NCI-H1694 (cell line): ENCODE data around the gene TSPAN4.

ENCODE experiments used
- DNase-seq: peaks from one replicate; lab custom pipeline; 2025; lab: John Stamatoyannopoulos, UW

Gene TSPAN4

GRCh38 chr11:850775-851763, 8.4 kb downstream of the TSPAN4 start:
- no peak for DNase-seq

DNA sequence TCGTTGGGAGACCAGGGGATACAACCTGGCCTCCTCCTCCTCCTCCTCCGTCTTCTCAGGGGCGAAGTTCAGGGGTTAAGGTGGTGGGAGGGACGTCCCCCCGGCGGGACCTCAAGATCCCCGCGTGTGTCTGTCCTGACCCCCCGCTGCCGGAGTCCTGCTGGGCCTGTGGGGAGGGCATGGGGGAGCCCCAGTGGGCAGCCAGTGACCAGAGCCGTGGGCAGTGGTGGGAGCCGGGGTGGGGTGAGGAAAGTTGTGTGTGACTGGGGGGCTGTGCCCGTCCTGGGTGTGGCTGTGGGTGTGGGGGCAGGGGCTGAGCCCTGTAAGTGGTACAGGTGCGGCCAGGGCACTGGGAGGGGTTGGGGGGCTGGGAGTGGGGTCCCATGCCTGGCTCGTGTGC, 10.1 kb downstream of the TSPAN4 start:
- no peak for DNase-seq

- DNase-seq: no peak
These were observed 11.2 kb downstream of the TSPAN4 start for GRCh38 chr11:853682-854448.

GRCh38 chr11:854601-855329, 12.1 kb downstream of the TSPAN4 start:
- no peak for DNase-seq

DNA sequence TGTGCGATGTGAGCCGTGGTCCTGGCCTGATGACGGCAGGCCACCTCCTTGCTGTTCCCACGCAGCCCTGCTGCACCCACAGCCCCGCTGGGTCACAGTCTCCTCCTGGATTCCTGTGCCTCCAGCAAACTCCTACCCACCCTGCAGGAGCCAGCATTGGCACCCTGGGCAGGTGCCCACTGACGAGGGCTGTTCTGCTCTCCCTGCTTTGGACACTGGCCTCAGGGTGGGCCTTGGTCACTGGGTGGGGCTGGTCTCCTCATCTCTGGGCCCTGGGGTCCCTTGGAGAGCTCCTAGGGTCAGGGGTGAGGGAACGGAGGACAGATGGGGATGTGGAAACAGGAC, 12.7 kb downstream of the TSPAN4 start:
- DNase-seq: no peak

- no peak for DNase-seq
These were observed 13.1 kb downstream of the TSPAN4 start for GRCh38 chr11:855796-856195.

GRCh38 chr11:856397-856796, 13.7 kb downstream of the TSPAN4 start:
- DNase-seq: no peak

DNA sequence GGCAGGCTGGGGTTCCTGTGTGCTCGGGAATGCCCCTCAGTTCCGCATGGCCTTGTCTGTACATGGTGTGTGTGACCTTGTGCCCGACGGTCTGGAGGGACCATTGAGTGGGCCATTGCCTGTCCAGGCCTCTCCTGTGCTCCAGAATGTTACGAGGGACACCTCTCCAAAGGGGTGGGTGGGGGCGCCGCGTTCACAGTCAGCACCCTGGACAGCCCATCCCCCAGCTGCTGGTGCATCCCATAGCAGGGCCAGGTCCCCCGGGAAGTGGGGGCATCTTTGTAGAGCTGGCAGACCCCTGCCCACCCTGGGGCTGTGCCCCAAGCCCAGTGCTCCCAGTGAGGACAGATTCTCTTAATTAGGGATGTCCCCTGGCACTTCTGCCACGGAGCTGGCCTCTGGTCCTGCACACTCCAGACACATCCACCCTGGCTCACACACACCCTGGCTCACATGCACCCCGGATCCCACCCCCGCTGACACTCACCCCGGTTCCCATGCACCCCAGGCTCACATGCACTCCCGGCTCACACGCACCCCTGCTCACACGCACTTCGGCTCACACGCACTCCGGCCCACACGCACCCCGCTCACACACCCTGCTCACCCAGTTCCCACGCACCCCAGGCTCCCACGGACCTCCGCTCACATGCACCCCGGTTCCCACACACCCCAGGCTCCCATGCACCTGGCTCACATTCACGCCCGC, 15.6 kb downstream of the TSPAN4 start:
- no peak for DNase-seq

DNA sequence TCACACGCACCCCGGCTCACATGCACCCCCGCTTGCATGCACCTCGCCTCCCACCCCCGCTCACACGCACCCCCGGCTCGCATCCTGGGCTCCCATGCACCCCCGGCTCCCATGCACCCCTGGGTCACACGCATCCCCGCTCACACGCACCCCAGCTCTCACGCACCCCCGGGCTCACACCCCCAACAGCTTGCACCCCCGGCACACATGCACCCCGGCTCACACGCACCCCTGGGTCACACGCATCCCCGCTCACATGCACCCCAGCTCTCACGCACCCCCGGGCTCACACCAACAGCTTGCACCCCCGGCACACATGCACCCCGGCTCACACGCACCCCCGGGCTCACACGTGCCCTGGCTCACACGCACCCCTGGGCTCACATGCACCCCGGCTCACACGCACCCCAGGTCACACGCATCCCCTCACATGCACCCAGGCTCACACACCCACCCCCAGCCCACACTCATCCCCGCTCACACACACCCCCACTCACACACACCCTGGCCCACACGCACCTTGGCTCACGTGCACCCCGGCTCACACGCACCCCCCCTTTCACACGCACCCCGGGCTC, 16.2 kb downstream of the TSPAN4 start:
- DNase-seq: no peak

DNA sequence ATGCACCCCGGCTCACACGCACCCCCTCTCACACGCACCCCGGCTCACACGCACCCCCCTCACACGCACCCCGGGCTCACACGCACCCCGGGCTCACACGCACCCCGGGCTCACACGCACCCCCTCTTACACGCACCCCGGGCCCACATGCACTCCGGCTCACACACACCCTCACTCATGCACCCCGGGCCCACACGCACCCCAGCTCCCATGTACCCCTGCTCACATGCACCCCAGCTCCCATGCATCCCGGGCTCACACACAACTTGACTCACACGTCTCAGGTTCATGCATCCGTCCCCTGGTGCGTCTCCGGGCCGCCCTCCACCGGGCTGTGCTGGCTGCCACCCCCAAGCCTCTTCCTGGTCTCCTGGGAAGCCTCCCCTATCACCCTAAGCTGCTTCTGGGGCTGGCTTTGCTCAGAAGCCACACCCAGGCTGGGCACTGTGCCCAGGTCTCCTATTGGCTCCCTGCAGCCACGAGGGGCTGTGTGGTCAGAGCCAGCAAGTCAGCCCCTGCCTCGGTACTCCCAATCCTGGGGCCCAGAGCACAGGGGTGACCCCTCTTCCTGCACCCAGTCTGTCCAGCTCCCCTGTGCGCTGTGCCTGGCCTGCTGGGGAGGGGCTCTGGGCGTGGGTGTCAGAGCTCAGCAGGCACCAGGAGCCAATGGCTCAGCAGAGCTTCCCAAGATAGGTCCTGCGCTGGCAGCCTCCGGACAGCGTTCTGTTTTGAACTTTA, 16.9 kb downstream of the TSPAN4 start:
- DNase-seq: peak; percentile 78

GRCh38 chr11:860234-861104, 17.8 kb downstream of the TSPAN4 start:
- DNase-seq: no peak

DNA sequence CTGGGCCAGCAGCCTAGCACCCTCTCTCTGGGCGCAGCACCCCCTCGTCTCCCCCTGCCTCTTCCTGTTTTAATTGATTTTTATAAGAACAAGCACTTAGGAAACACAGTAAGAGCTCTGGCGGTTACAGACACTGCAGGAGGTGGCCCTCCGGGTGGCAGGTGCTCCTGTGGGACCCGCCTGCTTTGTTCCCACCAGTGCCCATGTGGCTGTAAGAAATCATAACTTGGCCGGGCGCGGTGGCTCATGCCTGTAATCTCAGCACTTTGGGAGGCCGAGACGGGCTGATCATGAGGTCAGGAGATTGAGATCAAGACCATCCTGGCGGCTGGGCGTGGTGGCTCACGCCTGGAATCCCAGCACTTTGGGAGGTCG, 18.4 kb downstream of the TSPAN4 start:
- no peak for DNase-seq

GRCh38 chr11:862081-862661, 19.5 kb downstream of the TSPAN4 start:
- no peak for DNase-seq

DNA sequence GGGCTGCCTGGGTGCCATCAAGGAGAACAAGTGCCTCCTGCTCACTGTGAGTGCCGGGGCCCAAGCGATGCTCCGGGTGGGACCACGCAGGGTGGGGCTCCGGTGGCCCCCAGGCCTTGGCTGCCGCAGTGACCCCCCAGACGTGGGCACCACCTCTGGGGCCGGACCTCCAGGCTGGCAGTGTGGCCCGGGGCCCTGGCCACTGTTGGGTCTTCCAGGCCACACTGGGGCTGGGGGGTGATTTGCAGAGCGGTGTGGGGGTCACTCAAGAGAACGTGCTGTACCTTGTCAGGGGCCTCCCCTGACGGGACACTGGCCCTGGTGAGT, 20.0 kb downstream of the TSPAN4 start:
- DNase-seq: no peak

- no peak for DNase-seq
These were observed 20.6 kb downstream of the TSPAN4 start for GRCh38 chr11:863023-863909.

GRCh38 chr11:863910-864827, 21.5 kb downstream of the TSPAN4 start:
- no peak for DNase-seq

DNA sequence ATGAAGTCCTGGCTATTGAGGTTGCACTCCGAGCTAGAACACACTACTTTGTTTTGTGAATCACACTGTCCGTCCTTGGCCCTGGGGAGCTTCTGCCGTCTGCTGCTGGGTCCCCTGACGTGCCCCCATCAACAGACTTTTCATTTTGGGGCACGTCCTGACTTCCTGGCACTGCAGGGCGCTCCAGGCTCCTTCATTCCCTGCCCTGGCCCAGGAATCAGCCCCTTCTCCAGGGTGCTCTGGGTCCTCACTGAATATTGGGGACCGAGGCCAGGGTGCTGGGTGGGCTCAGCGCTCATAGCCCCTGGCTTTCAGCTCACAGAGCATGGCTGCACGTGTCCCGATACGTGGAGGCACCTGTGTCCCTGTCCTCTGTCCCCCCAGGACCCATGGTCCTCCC, 22.2 kb downstream of the TSPAN4 start:
- DNase-seq: no peak
